GM19023 (cell line): Measurements from ENCODE around the gene TOP2B.

Experiments used
- ATAC-seq: cut with Tn5 transposase; IDR thresholded peaks from one replicate; pipeline ENCODE4 v1.9.1; 2021; ENCODE audit warnings: mild to moderate bottlenecking, moderate library complexity; ENCODE audit not compliant: unreplicated experiment

TOP2B gene

GRCh38 chr3:25631989-25632388 is 32.7 kb downstream of the TOP2B start:
- ATAC-seq, result no peak

DNA sequence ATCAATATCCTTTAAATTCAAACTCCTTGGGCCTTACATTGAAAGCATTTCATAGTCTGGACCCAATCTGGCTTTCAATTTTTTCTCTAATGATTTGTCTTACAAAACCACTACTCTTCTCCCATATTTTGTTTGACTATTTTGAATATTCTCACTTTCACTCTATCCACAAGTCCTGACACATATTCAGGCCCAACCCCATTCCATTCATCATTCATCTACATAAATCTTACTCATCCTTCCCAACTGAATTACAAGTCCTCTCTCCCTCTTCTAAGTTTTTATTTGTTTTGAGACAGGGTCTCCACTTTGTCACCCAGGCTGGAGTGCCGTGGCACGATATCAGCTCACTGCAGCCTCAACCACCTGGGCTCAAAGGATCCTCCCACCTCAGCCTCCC is 43.6 kb downstream of the TOP2B start:
- ATAC-seq, result no peak

DNA sequence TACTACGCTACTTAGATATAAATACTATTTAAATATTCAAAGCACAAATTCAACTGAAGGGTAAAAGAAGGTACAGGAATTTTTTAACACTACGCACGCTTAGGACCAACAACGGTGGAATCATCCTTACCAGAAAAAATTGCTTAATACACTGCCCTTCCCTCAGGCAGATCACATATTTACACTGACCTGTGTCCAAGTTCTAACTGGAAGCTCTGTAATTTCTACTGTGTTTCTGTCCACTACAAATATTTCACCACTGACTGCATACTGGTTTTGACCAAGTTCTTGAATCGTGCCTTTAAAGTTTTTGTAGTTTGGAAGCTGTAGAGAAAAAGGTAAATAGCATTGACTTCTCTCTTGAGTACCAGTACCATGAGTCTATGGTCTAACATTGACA is 44.2 kb downstream of the TOP2B start:
- no peak for ATAC-seq

DNA sequence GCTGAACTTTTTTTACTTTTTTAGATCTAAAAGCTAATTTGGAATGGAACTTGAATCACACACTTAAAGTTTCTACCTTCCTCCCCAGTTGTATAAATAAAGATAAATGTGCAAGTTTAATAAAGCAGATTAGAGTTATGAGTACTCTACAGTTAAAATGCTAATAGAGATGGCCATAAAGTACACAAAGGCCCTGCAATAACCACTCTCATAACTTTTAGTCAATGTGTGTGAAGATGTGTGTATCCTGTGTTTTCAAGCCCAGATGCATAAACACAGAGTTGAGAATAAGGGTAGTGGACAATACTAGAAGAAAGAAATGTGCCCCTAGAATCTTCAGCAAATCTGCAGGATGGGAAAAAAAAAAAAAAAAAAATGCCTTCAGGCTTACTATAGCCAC is 45.3 kb downstream of the TOP2B start:
- ATAC-seq, result no peak

GRCh38 chr3:25618028-25618427 is 46.7 kb downstream of the TOP2B start:
- no peak for ATAC-seq

DNA sequence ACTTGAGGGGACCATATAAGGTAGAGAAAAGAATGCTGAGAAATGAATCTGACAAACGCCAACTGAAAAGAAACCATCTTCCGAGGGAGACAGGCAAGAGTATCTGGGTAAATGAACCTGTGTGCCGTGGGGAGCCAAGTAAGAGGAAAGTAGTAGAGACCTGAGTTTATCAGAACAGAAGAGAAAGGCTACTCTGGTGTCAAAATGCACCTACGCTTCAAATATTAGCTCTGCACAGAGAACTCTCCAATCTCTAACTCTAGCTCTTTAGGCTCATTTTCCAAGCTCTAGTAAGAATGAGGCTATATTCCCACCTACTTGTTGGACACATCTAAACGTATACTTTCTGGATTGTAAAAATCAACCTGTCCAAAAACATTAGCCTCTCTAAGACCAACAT is 53.5 kb downstream of the TOP2B start:
- ATAC-seq, result no peak

GRCh38 chr3:25610779-25611178 is 53.9 kb downstream of the TOP2B start:
- ATAC-seq, result no peak

DNA sequence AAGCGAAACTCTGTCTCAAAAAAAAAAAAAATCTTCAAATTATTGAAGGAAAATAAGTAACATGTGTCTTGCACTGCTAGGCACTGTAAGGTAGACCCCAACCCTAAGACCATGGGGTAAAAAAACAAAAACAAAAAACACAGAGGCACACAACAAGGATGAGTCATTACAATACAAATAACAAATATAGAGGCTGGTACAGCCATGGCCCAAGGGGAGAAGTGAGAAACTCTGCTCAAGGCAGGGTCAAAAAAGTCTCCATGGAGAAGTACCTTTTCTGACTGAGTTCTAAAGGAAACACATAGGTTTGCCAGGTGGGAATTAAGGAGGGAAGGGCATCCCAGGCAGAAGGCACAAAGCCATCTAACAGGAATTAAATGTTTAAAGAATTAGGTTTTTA is 54.5 kb downstream of the TOP2B start:
- ATAC-seq, result no peak

GRCh38 chr3:25604107-25604805 is 60.5 kb downstream of the TOP2B start:
- ATAC-seq, result no peak

GRCh38 chr3:25603703-25604102 is 61.0 kb downstream of the TOP2B start:
- ATAC-seq, result no peak

GRCh38 chr3:25597535-25598101 is 67.1 kb downstream of the TOP2B start:
- ATAC-seq, result no peak

- ATAC-seq, result no peak
Measured at GRCh38 chr3:25594007-25594502, 70.7 kb downstream of the TOP2B start.

GRCh38 chr3:25593001-25593400 is 71.7 kb downstream of the TOP2B start:
- no peak for ATAC-seq

GRCh38 chr3:25592510-25592968 is 72.2 kb downstream of the TOP2B start:
- no peak for ATAC-seq

- ATAC-seq, result no peak
Measured at GRCh38 chr3:25589783-25590258, 74.9 kb downstream of the TOP2B start.

DNA sequence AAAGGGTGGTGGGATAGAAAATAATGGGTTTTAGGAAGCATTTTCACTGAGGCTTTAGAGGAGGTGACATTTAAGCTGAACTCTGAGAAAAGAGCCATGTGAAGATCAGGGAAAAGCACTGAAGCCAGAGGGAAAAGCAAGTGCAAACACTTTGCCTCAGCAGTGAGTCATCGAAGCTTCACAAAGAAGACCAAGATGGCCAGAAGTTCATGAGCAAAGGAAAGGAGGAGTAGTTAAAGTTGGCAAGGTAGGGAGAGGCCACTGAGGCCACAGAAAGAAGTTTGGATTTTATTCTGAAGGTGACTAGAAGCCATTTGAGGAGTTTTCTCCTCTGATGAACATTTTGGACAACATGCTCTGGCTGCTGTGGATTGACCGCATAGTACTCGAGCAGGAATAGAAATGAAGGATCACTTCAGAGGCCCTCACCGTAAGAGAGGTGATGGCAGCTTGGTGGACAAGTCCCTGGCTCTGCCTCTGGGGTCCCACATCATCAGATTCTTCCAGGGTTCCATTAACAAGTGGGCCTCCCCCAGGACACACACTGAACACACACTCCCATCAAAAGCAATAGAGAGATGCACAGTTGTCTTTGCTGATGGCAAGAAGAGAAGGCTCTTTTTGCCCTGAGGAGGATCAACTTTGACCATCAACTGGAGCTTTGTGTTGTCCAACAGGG is 75.5 kb downstream of the TOP2B start:
- no peak for ATAC-seq

- no peak for ATAC-seq
Measured at GRCh38 chr3:25588441-25589103, 76.1 kb downstream of the TOP2B start.

GRCh38 chr3:25587975-25588374 is 76.7 kb downstream of the TOP2B start:
- ATAC-seq, result no peak

DNA sequence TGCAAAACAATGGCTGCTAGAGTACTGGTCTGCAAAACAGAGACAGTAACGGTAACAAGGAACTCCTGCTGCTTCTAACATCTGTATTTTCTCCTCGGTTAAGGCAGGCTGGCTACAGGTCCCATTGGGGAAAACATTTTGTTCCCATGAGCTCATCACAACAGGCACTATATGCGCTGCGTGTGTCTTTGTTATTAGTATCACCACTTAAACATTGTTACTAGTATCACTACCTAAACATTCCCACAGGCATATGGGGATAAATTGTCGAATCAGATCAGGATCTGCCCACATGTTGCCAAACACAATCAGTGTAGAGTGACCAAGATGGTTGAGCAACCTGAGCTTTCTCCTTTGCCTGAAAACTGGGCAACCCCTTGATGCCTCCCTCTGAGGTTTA is 77.2 kb downstream of the TOP2B start:
- ATAC-seq, result no peak

GRCh38 chr3:25587094-25587493 is 77.6 kb downstream of the TOP2B start:
- no peak for ATAC-seq

DNA sequence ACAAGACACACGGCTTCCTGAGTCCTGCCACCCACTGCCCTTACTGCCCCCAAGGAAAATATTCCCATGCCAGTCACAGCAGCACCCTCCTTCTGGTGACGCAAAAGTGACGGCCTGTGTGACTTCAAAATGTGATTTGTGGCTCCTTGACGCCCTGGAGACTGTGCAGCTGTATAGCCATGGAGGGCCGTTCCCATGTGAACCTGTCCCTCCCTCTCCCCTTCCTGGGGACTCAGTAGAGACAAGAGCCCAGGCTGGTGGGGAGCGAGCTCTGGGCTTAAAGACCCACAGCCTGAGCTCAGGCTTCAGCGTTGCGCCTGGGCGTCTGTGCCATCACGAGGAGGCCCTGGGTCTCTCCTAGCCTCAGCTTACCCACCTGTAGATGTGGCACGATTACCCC is 78.2 kb downstream of the TOP2B start:
- ATAC-seq, result no peak

- no peak for ATAC-seq
Measured at GRCh38 chr3:25586167-25586505, 78.6 kb downstream of the TOP2B start.
